Ectodermal cell (in vitro differentiated cells): ENCODE measurements around the gene NEIL1.
"Not testable (repeated sequence)": the region's sequence is repeated elsewhere in the genome, so short reads cannot be mapped to it uniquely, and the experiment has no call there.

ENCODE experiments used
- H3K27ac ChIP-seq: 2 replicates; pipeline ENCODE4 v1.7.0; 2013; ENCODE audit warnings: mild to moderate bottlenecking, low read depth, low read length; ENCODE audit not compliant: insufficient read depth, poor library complexity, severe bottlenecking
- H3K27me3 ChIP-seq: 2 replicates; pipeline ENCODE4 v1.7.0; 2013; ENCODE audit warnings: mild to moderate bottlenecking, low read length; ENCODE audit not compliant: insufficient read depth, control insufficient read depth, poor library complexity, severe bottlenecking
- H3K36me3 ChIP-seq: one replicate; pipeline ENCODE4 v1.7.0; 2013; ENCODE audit warnings: low read length; ENCODE audit not compliant: control insufficient read depth, insufficient read depth
- H3K4me1 ChIP-seq: one replicate; pipeline ENCODE4 v1.7.0; 2013; ENCODE audit warnings: low read length; ENCODE audit not compliant: control insufficient read depth, insufficient read depth
- H3K4me3 ChIP-seq: 2 replicates; pipeline ENCODE4 v1.7.0; 2013; ENCODE audit warnings: low read depth, low read length, control low read depth; ENCODE audit not compliant: insufficient read depth
- H3K9me3 ChIP-seq: 2 replicates; pipeline ENCODE4 v1.7.0; 2013; ENCODE audit warnings: mild to moderate bottlenecking, low read length, moderate library complexity; ENCODE audit not compliant: control insufficient read depth
- WGBS, 2 experiments: methylation state at CpG; one replicate each; pipeline ENCODE4 v1.1.7; 2013; ENCODE audit warnings: missing lambda C conversion rate in 2 of 2; 5-methylcytosine and 5-hydroxymethylcytosine counted together

Gene NEIL1

DNA sequence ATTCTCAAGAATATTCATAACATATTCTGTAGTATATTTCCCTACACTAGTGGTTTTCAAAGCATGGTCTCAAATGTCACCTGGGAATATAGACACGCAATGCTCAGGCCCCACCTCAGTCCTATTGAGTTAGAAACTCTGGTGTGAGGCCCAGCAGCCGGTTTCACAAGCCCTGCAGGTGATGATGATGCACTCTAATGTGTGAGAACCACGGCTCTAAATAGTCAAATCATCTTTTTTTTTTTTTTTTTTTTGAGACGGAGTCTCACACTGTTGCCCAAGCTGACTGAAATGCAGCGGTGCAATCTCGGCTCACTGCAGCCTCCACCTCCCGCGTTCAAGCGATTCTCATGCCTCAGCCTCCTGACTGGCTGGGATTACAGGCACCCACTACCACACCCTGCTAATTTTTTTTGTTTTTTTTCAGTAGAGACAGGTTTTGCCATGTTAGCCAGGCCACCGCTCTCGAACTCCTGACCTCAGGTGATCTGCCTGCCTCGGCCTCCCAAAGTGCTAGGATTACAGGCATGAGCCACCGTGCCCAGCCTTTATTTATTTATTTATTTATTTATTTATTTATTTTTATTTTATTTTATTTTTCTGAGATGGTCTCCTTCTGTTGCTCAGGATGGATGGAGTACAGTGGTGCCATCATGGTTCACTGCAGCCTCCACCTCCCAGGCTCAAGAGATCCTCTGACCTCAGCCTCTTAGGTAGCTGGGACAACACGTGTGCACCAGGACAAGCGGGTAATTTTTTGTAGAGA, 13.0 kb upstream of the NEIL1 start:
- not testable (repeated sequence) for H3K4me3 ChIP-seq, H3K4me1 ChIP-seq, H3K27me3 ChIP-seq, H3K27ac ChIP-seq, H3K36me3 ChIP-seq, H3K9me3 ChIP-seq
- WGBS, 2 experiments = 91 to 93% methylated on average over 13 to 14 of the region's 15 CpGs

- H3K4me3 ChIP-seq = peak overlapping the region; percentile 81
- 48 to 66% methylated on average over 2 to 3 of the region's 3 CpGs for WGBS, 2 experiments
- H3K4me1 ChIP-seq = peaks cover 5% of the 10 kb centered on the region
- no peaks in the 10 kb centered on the region for H3K27me3 ChIP-seq
- H3K27ac ChIP-seq = no peak overlapping the region
- no peaks in the 10 kb centered on the region for H3K36me3 ChIP-seq
- no peaks in the 10 kb centered on the region for H3K9me3 ChIP-seq
These were observed 11.5 kb upstream of the NEIL1 start for GRCh38 chr15:75335313-75335704.

DNA sequence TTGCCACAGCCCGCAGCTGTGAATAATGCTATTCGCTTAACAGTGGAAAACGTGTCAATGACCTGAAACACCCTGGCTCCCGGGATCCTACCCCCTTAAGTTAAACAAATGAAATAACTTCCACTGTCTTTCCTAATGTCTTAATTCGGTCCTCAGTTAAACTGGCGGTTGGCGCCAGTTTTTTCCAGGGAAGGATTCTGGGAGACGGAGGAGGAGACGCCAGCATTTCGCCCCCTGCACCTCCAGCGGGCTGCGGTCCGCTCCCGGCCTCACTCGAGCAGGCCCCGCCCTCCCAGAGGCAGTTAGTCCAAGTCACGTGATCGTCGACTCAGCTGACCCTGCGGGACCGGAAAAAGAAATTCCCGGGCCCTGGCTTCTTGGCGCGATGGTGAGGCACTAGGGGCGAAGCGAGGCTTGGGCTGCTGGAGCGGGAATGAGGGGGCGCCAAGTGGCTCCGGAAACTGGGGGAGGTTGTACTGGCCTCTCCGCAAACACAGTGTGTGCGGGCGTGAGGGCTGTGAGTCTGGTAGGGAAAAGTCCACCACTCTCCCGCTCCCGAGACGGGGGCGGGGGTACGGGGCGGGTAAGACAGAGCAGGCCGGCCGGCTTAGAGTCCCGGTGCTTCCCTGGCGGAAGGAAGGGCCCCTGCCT, 11.0 kb upstream of the NEIL1 start, which contains the start of gene COMMD4:
Gene COMMD4, plus strand, starts transcription at position 359 of the 651 bp plus-strand sequence. Its CDS starts 27 bp downstream, at position 386.
- 2% methylated on average over 42 of the region's 42 CpGs for whole genome bisulfite sequencing, 2 experiments

GRCh38 chr15:75338661-75339240, 8.1 kb upstream of the NEIL1 start:
- H3K36me3 ChIP-seq = no peaks in the 10 kb centered on the region
- H3K27me3 ChIP-seq = no peaks in the 10 kb centered on the region
- peaks cover 5% of the 10 kb centered on the region for H3K4me1 ChIP-seq
- no peak overlapping the region for H3K27ac ChIP-seq
- no peaks in the 10 kb centered on the region for H3K9me3 ChIP-seq
- WGBS, 2 experiments = 94 to 97% methylated on average over 11 of the region's 11 CpGs
- no peak overlapping the region for H3K4me3 ChIP-seq

More for the DNA sequence above, 11.0 kb upstream of the NEIL1 start, which contains the start of gene COMMD4:
- no peaks in the 10 kb centered on the region for H3K27me3 ChIP-seq
- H3K9me3 ChIP-seq = no peaks in the 10 kb centered on the region
- no peaks in the 10 kb centered on the region for H3K36me3 ChIP-seq
- peaks cover 5% of the 10 kb centered on the region for H3K4me1 ChIP-seq
- H3K4me3 ChIP-seq = peak within 1 kb of the TSS; percentile 81
- no peak within 1 kb of the TSS for H3K27ac ChIP-seq

DNA sequence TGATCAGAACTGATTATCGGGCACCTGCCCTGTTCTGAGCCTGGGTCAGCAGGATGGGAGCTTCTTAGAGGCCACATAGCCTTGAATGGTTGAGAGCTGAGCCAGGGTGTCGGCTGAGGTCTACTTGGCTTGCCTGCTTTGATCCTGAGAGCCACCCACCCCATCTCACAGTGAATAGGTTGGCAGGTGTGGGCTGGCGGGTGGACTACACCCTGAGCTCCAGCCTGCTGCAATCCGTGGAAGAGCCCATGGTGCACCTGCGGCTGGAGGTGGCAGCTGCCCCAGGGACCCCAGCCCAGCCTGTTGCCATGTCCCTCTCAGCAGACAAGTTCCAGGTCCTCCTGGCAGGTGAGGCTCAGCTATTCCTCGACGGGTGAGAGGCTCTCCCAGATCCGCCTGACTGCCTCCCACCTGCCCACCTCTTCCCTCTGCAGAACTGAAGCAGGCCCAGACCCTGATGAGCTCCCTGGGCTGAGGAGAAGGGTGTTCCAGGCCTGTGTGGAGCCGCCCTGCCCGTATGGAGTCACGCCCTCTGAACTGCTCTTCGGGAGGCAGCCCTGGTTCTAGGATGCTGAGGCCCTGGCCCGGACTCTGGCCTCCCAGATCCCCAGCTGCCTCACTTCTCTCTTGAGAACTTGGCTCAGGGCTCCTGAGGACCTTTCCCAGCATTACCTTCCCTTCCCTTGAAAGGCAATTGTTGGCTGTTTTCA, 7.2 kb upstream of the NEIL1 start:
- H3K4me3 ChIP-seq = no peak overlapping the region
- H3K4me1 ChIP-seq = peaks cover 5% of the 10 kb centered on the region
- 93 to 97% methylated on average over 13 of the region's 13 CpGs for WGBS, 2 experiments
- no peaks in the 10 kb centered on the region for H3K9me3 ChIP-seq
- H3K36me3 ChIP-seq = no peaks in the 10 kb centered on the region
- H3K27me3 ChIP-seq = no peaks in the 10 kb centered on the region
- no peak overlapping the region for H3K27ac ChIP-seq

- WGBS, 2 experiments = 90 to 91% methylated on average over 6 of the region's 6 CpGs
- no peaks in the 10 kb centered on the region for H3K9me3 ChIP-seq
- H3K4me1 ChIP-seq = no peaks in the 10 kb centered on the region
- no peak overlapping the region for H3K27ac ChIP-seq
- peaks cover 21% of the 10 kb centered on the region for H3K27me3 ChIP-seq
- no peaks in the 10 kb centered on the region for H3K36me3 ChIP-seq
- no peak overlapping the region for H3K4me3 ChIP-seq
These were observed 4.6 kb upstream of the NEIL1 start for GRCh38 chr15:75342221-75342620.

- not testable (repeated sequence) for H3K27ac ChIP-seq, H3K9me3 ChIP-seq, H3K4me1 ChIP-seq, H3K36me3 ChIP-seq, H3K4me3 ChIP-seq
- 70 to 79% methylated on average over 8 of the region's 8 CpGs for WGBS, 2 experiments
- peaks cover 38% of the 10 kb centered on the region for H3K27me3 ChIP-seq
These were observed 2.9 kb upstream of the NEIL1 start for GRCh38 chr15:75343953-75344352.

DNA sequence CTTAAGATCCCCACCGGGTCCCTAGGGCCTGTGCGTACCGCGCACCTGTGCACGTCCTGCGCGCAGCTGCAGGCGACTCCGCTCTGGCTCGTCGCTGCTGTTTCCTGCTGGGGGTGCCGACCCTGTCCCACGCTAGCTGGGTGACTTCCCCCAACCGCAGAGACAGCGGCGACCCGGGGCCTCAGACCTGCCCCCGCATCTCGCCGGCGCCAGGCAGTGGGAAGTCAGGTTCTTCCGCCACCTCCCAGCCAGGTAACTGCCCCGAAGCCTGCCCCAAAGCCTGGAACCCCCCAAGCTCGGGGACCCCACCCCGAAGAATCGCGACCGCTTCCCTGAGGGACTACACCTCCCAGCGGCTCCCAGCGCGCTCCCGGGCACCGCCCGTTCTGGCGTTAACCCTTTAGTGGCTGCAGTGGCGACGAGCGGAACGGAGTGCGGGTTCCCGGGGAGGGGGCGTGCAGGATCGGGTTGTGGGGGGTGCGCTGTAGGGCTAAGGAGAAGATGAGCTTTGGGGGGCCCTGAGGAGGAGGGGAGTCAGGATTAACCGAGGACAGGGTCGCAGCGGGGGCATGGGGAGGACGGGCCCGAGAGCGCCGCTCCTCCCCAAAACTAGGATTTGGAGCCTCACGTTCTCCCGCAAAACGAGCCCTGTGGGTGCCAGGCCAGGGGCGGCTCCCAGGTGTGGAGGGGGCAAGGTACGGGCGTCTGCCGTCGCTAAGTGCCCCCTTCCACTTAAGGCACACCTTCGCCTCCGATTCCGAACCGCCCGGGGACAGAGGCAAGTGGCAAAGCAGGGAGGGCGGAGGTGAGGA, 589 bp downstream of the NEIL1 start:
- peaks cover 7% of the 10 kb centered on the region for H3K4me1 ChIP-seq
- H3K4me3 ChIP-seq = peak overlapping the region; percentile 71
- no peaks in the 10 kb centered on the region for H3K36me3 ChIP-seq
- peaks cover 47% of the 10 kb centered on the region for H3K27me3 ChIP-seq
- H3K27ac ChIP-seq = no peak overlapping the region
- H3K9me3 ChIP-seq = no peaks in the 10 kb centered on the region
- WGBS, 2 experiments = 1% methylated on average over 65 of the region's 65 CpGs

GRCh38 chr15:75348034-75348561, 1.3 kb downstream of the NEIL1 start:
- Histone ChIP-seq H3K36me3 (no peaks in the 10 kb centered on the region), H3K27me3 (peaks cover 47% of the 10 kb centered on the region), H3K4me3 (peak overlapping the region; percentile 71), H3K4me1 (peaks cover 7% of the 10 kb centered on the region), H3K27ac (no peak overlapping the region), H3K9me3 (no peaks in the 10 kb centered on the region)
- 0% methylated on average over 45 of the region's 45 CpGs for WGBS, 2 experiments
